Epithelial cell of proximal tubule (primary cell): Measurements from ENCODE around the gene YAF2. TPM values are rescaled to one million over a fixed set of nuclear protein-coding genes. Genes with fewer than 3 reads are reported as not detected.
"Not testable (repeated sequence)": the region's sequence is repeated elsewhere in the genome, so short reads cannot be mapped to it uniquely, and the experiment has no call there.

Experiments
- DNase-seq: peaks from one replicate; pipeline ENCODE4 v3.0.0-alpha.2; 2011; ENCODE audit warnings: low read depth
- H3K4me3 ChIP-seq: 2 replicates; pipeline ENCODE4 v1.5.1; 2011; ENCODE audit warnings: low read depth, mild to moderate bottlenecking, low read length
- CTCF ChIP-seq: conservative IDR thresholded peaks from 2 replicates; pipeline ENCODE4 v1.5.1; 2012; ENCODE audit warnings: low read depth, mild to moderate bottlenecking, low read length
- total RNA-seq: library from RNA; depleted of rRNA; stranded (reverse); fragments of >200 nt; gene quantifications from 2 replicates; pipeline ENCODE4 v1.2.3, GENCODE V29; 2015

The YAF2 gene
- total RNA-seq, 1 donor from 2014 or later: 9.3 TPM

DNA sequence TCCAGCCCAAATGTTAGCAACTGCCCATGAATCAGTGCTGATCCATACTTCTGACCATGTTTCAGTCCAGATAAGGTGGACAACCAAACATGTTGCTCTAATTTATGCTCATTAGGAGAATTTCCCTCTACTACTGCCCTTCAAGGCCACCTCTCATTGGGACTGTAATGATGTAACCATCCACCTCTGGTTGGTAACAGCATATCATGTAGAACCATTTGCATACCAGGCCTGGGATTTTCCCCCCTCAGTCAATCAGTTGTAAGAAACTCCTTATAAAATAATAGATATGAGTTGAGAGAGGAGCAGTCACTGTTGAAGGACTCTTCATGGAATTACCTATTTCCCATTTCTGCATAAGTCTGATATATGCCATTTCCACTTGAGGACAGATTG, 17.8 kb upstream of the YAF2 start:
- TF ChIP-seq CTCF: no peak
- H3K4me3 ChIP-seq: no peak overlapping the region
- DNase-seq: no peak

GRCh38 chr12:42255221-42255865, 17.3 kb upstream of the YAF2 start:
- peak; percentile 23 for TF ChIP-seq CTCF
- no peak overlapping the region for H3K4me3 ChIP-seq
- DNase-seq: no peak

GRCh38 chr12:42252645-42253044, 14.6 kb upstream of the YAF2 start:
- not testable (repeated sequence) for DNase-seq

GRCh38 chr12:42249033-42249432, 11.0 kb upstream of the YAF2 start:
- not testable (repeated sequence) for DNase-seq

More at GRCh38 chr12:42252645-42253044, 14.6 kb upstream of the YAF2 start:
- H3K4me3 ChIP-seq: not testable (repeated sequence)

DNA sequence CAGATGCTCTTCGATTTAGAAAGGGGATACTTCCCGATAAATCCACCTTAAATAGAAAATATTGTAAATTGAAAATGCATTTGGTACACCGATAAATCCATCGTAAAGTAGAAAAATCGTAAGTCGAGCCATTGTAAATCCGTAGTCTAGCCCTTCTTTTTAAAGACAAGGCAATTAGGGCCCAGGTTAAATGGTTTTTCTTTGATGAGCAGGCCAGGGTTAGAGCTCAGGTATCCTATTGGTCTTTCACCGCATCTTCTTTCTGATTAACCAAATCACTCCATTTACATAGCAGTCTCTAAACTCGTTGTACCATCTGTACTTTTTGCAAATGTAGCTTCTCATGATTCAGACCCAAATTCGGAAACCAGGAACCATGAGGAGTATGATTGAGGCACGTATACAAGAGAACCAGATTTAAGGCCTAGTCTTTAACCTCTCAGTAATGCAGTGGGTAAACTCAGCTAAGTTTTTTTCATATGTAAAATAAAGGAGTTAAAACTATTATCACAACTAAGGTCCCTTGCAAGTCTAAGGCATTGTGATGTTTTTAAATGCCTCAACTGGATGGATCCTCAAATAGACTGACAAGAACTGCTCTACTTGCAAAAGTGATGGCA, 2.2 kb upstream of the YAF2 start:
- no peak for TF ChIP-seq CTCF
- no peak for DNase-seq
- H3K4me3 ChIP-seq: no peak overlapping the region

More at GRCh38 chr12:42249033-42249432, 11.0 kb upstream of the YAF2 start:
- not testable (repeated sequence) for H3K4me3 ChIP-seq

GRCh38 chr12:42237853-42238239, 202 bp downstream of the YAF2 start:
- TF ChIP-seq CTCF: no peak
- H3K4me3 ChIP-seq: peak overlapping the region; percentile 78
- no peak for DNase-seq

DNA sequence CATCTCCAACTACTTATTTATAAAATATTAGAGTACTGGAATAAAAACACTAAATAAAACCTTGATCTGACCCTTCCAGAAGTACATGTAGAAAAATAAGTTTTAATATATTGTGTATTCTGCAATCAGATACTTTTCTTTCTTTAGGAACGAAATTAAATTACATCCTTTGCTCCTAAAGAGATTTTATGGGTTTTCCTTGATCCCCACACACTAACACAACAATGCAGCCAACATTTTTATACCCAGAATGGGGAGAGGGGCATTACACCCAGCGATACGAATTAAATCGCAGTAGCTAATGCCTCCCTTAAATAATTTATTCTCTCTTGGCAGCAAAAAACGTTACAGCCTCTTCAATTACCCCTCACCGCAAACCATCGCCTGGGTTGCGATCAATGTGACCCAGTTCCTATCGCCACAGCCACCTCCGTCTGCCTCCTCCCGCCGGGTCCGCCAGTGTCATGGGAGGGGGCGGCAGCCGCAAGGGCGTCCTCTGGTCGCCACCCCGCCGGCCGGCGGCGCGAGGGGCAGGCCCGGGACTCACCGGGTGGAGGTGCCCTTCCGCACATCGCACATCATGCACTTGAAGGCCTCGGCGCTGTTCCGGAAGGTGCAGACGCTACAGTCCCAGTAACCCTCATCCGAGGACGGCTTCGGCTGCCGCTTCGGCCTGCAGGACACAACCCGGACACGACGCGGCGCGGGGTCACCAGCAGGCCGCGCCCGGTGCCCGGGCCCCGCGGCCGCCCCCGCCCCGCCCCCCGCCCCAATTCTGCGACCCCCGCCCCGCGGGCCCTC, 796 bp downstream of the YAF2 start:
- no peak for DNase-seq
- TF ChIP-seq CTCF: peak; percentile 44
- H3K4me3 ChIP-seq: peak overlapping the region; percentile 78

GRCh38 chr12:42236017-42236416, 2.0 kb downstream of the YAF2 start:
- DNase-seq: no peak
- TF ChIP-seq CTCF: no peak
- H3K4me3 ChIP-seq: no peak overlapping the region
